Thoracic aorta (tissue), 2 donors: ENCODE results near the gene KCNIP1. TPM values are rescaled to one million over a fixed set of nuclear protein-coding genes. Genes with fewer than 3 reads are reported as not detected.

Experiments
- ATAC-seq: fragments of 150-250 bp; one replicate; pipeline ENCODE4 v1.8.0; 2017; ENCODE audit warnings: low read depth; ENCODE audit not compliant: insufficient number of reproducible peaks, low FRiP score
- DNase-seq: peaks from one replicate; pipeline ENCODE4 v3.0.0-alpha.2; 2020; ENCODE audit warnings: low spot score
- H3K27ac ChIP-seq, 2 donors: fragments of 200-600 bp; sonication (generic); 1 replicate in 1 of 2; 2 replicates in 1 of 2; pipeline ENCODE4 v1.5.1; 2016; ENCODE audit warnings: mild to moderate bottlenecking in 2 of 2, moderate library complexity in 2 of 2
- H3K27me3 ChIP-seq: fragments of 200-600 bp; sonication (generic); replicated peaks from 2 replicates; pipeline ENCODE4 v1.6.0; 2016; ENCODE audit warnings: mild to moderate bottlenecking; ENCODE audit not compliant: insufficient read depth
- H3K36me3 ChIP-seq: fragments of 200-600 bp; sonication (generic); one replicate; pipeline ENCODE4 v1.5.1; 2016
- H3K4me1 ChIP-seq, 2 donors: fragments of 200-600 bp; sonication (generic); 1 replicate in 1 of 2; 2 replicates in 1 of 2; pipeline versions ENCODE4 v1.5.1 to v1.6.0; 2016; ENCODE audit warnings: low read depth in 2 of 2, mild to moderate bottlenecking in 1 of 2; ENCODE audit not compliant: control insufficient read depth in 1 of 2
- H3K4me3 ChIP-seq: fragments of 200-600 bp; sonication (generic); 2 replicates; pipeline ENCODE4 v1.5.1; 2016; ENCODE audit warnings: mild to moderate bottlenecking
- H3K9me3 ChIP-seq: fragments of 200-600 bp; sonication (generic); 2 replicates; pipeline ENCODE4 v1.5.1; 2016
- CTCF ChIP-seq: fragments of 200-600 bp; sonication (generic); IDR thresholded peaks from one replicate; pipeline ENCODE4 v1.5.1; 2019; ENCODE audit warnings: antibody characterized with exemption
- total RNA-seq, 2 donors: library from RNA; depleted of rRNA; stranded (reverse); fragments of >200 nt; gene quantifications; one replicate each; pipeline versions ENCODE4 v1.1.0 to v1.2.3, GENCODE V29; 2016

KCNIP1 gene
- total RNA-seq, 2 donors from 2014 or later = not detected

- Histone ChIP-seq H3K27me3 (no peaks in the 10 kb centered on the region), H3K4me1 (no peaks in the 10 kb centered on the region), H3K9me3 (no peaks in the 10 kb centered on the region), H3K36me3 (no peaks in the 10 kb centered on the region), H3K27ac (no peak overlapping the region), H3K4me3 (no peak overlapping the region)
- no peak for TF ChIP-seq CTCF
- ATAC-seq (no peak), DNase-seq (no peak)
These were observed 217.9 kb downstream of the KCNIP1 start for GRCh38 chr5:170721681-170722080.

DNA sequence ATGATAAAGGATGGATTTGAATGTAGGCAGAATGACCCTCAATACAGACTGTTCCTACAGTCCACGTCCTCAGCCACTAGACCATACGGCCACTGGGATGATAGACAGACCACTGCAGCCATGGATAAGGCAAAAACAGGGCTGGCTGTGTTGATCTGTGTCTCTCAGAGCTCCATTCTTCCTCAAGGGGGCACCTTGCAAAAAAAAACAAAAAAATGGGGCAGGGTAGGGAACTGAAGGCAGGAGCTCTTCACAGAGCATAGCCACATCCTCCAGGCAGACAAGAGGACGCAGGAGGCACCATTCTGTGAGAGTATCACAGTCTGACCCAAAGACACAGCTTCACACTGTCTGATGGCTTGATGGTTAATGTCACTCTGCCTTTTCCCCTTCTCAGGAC, 218.5 kb downstream of the KCNIP1 start:
- ATAC-seq (no peak), DNase-seq (no peak)
- Histone ChIP-seq H3K36me3 (no peaks in the 10 kb centered on the region), H3K9me3 (no peaks in the 10 kb centered on the region), H3K27ac (no peak overlapping the region), H3K4me3 (no peak overlapping the region), H3K27me3 (no peaks in the 10 kb centered on the region), H3K4me1 (no peaks in the 10 kb centered on the region)
- no peak for TF ChIP-seq CTCF

DNA sequence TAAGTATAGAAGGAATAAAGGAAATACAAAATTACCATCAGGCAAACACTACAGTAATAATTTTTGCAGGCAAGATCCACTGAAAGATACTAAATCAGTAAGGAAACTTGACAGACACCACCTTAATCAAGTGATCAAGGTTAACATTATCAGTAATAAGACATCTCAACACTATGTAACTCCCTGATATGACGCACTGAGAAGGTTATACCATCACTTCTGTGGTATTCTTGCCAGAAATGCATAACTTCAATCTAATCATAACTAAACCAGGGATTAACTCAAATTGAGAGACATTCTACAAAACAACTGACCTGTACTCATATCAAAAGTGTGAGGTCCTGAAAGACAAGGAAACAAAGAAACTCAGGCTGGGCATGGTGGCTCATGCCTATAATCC, 227.2 kb downstream of the KCNIP1 start:
- DNase-seq = no peak

DNA sequence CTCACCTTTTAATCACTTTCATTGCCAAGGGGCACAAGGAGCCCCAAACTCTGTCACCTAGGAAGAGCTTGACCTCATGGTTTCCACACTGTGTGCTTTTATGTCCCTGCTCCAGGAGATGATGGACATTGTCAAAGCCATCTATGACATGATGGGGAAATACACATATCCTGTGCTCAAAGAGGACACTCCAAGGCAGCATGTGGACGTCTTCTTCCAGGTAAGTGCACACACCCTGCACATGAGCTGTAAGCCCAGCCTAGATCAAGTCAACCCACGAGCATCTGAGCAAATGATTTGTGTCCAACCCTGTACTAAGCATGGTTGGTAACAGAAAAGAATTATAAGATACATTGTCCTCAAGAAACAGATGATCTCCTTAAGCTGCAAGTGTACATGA, 228.9 kb downstream of the KCNIP1 start:
- DNase-seq (no peak), ATAC-seq (no peak)
- TF ChIP-seq CTCF = no peak
- Histone ChIP-seq H3K4me3 (no peak overlapping the region), H3K4me1 (no peaks in the 10 kb centered on the region), H3K36me3 (no peaks in the 10 kb centered on the region), H3K27ac (no peak overlapping the region), H3K27me3 (no peaks in the 10 kb centered on the region), H3K9me3 (no peaks in the 10 kb centered on the region)

More for the DNA sequence above, 227.2 kb downstream of the KCNIP1 start:
- ATAC-seq = no peak
- Histone ChIP-seq H3K4me3 (no peak overlapping the region), H3K27ac (no peak overlapping the region), H3K9me3 (no peaks in the 10 kb centered on the region), H3K4me1 (no peaks in the 10 kb centered on the region), H3K27me3 (no peaks in the 10 kb centered on the region), H3K36me3 (no peaks in the 10 kb centered on the region)
- no peak for TF ChIP-seq CTCF

- TF ChIP-seq CTCF = no peak
- Histone ChIP-seq H3K4me1 (no peaks in the 10 kb centered on the region), H3K27me3 (no peaks in the 10 kb centered on the region), H3K9me3 (no peaks in the 10 kb centered on the region), H3K27ac (no peak overlapping the region), H3K36me3 (no peaks in the 10 kb centered on the region), H3K4me3 (no peak overlapping the region)
- DNase-seq = no peak
- no peak for ATAC-seq
These were observed 233.1 kb downstream of the KCNIP1 start for GRCh38 chr5:170736966-170737365.
